ENCODE measurements around the gene TPGS1.

- TF ChIP-seq CTCF (conservative IDR thresholded peaks at IDR 0.05) (no peak), EZH2 (IDR thresholded peaks at IDR 0.05; ENCODE audit: low read depth) (no peak)
Measured at GRCh38 chr19:475360-475759, 31.9 kb upstream of the TPGS1 start.

Measured in PC-9 (cell line).